D721Med (cell line): ENCODE measurements around the gene MARCHF3.
"Not testable (repeated sequence)": the region's sequence is repeated elsewhere in the genome, so short reads cannot be mapped to it uniquely, and the experiment has no call there.

Experiments
- DNase-seq: peaks from one replicate; pipeline ENCODE4 v3.0.0; 2011; ENCODE audit warnings: low spot score; ENCODE audit not compliant: insufficient read length
- FAIRE-seq: peaks from 2 replicates; lab custom pipeline; 2011; peaks lifted over from hg19 to GRCh38; lab: Jason Lieb, UNC
- CTCF ChIP-seq: IDR thresholded peaks from 2 replicates; pipeline ENCODE4 v1.5.1; 2012; ENCODE audit warnings: mild to moderate bottlenecking, control low read depth; ENCODE audit not compliant: insufficient read depth; ENCODE audit errors: missing control alignments

MARCHF3 gene

DNA sequence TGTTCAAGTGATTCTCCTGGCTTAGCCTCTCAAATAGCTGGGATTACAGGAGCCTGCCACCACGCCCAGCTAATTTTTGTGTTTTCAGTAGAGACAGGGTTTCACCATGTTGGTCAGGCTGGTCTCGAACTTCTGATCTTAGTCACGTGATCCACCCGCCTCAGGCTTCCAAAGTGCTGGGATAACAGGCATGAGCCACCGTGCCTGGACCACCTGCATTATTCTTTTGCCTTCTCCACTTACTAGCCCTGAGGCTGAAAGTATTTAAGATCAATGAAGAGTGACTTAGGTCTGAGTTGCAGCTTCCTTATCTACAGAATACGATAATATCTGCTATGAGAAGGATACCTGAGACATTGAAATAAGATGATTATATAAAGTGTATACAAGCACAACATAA lies 129.6 kb downstream of the MARCHF3 start:
- DNase-seq (no peak), FAIRE-seq (no peak)
- no peak for TF ChIP-seq CTCF

DNA sequence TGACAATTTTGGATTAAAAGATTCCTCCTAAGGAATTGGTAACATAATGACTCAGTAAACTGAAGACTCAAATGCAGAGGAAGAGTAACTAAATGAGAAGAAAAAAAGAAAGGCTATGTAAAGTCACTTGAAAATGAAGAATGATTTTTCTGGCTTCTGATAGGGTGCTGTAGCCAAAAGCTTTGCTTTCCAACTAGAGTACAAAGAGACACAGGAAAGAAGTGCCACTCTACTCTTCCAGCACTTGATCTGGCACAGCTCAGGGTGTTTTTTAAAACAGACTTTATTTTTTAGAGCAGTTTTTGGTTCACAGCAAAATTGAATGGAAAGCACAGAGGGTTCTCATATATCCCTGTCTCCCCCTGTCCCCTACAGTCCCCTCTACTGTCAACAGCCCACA lies 130.9 kb downstream of the MARCHF3 start:
- no peak for FAIRE-seq
- TF ChIP-seq CTCF = no peak
- no peak for DNase-seq

GRCh38 chr5:126897851-126898630 lies 132.3 kb downstream of the MARCHF3 start:
- no peak for FAIRE-seq
- no peak for DNase-seq
- no peak for TF ChIP-seq CTCF

GRCh38 chr5:126896170-126896702 lies 134.1 kb downstream of the MARCHF3 start:
- TF ChIP-seq CTCF = no peak
- FAIRE-seq (no peak), DNase-seq (no peak)

DNA sequence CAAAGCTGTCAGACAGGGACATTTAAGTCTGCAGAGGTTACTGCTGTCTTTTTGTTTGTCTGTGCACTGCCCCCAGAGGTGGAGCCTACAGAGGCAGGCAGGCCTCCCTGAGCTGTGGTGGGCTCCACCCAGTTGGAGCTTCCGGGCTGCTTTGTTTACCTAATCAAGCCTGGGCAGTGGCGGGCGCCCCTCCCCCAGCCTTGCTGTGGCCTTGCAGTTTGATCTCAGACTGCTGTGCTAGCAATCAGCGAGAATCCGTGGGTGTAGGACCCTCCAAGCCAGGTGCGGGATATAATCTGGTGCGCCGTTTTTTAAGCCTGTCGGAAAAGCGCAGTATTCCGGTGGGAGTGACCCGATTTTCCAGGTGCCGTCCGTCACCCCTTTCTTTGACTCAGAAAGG lies 134.6 kb downstream of the MARCHF3 start:
- not testable (repeated sequence) for DNase-seq, FAIRE-seq

GRCh38 chr5:126890414-126890813 lies 139.9 kb downstream of the MARCHF3 start:
- DNase-seq, FAIRE-seq: not testable (repeated sequence)

- TF ChIP-seq CTCF = no peak
- FAIRE-seq (peak; percentile 85), DNase-seq (peak; percentile 60)
These were observed 142.2 kb downstream of the MARCHF3 start for GRCh38 chr5:126888175-126888574.

DNA sequence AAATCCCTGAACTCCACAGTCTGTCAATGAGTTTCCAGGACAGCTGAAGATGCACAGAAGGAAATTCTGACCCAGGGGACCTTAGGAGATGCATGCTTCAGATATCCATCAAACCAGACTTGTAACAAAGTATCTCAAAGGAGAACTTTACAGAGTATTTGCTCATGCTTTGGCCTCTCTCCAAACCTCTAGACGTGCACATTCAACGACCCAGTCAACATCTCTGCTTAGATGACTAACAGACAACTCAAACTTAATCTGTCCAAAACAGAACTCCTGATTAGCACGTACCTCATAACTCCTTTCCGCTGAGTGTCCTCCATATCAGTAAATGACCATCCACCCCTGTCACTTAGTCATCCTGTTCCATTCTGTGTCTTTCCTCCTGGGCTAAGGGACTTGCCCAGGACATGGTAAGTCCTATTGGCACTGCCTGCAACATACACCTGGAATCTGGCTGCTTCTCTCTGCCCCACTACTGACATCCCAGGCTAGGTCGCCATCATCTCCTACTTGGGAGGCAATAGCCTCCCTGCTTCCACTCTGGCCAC lies 146.0 kb downstream of the MARCHF3 start:
- FAIRE-seq = no peak
- no peak for TF ChIP-seq CTCF
- DNase-seq = no peak
